Caki2 (cell line): Measurements from ENCODE around the gene KCNH1. TPM values are rescaled to one million over a fixed set of nuclear protein-coding genes. Genes with fewer than 3 reads are reported as not detected.

Experiments
- DNase-seq: peaks from one replicate; pipeline ENCODE4 v3.0.0-alpha.2; 2015; ENCODE audit warnings: low read depth
- in situ Hi-C: cut with HindIII; loops from 2 replicates; pipeline ENCODE4 v1.10.0; 2016; ENCODE audit warnings: low sequenced_read_pairs, low pct_unique_long_range_greater_than_20kb, mixed read lengths
- total RNA-seq: library from RNA; depleted of rRNA; stranded (reverse); fragments of >200 nt; shearing (Covaris generic); gene quantifications from 2 replicates; pipeline ENCODE4 v1.2.3, GENCODE V29; 2014; ENCODE audit warnings: low replicate concordance

The KCNH1 gene
- total RNA-seq, 1 experiment from 2014 or later, result 2.0 TPM

GRCh38 chr1:210691039-210691610 lies 442.8 kb downstream of the KCNH1 start:
- in situ Hi-C loops, result no loop called here
- DNase-seq, result no peak

DNA sequence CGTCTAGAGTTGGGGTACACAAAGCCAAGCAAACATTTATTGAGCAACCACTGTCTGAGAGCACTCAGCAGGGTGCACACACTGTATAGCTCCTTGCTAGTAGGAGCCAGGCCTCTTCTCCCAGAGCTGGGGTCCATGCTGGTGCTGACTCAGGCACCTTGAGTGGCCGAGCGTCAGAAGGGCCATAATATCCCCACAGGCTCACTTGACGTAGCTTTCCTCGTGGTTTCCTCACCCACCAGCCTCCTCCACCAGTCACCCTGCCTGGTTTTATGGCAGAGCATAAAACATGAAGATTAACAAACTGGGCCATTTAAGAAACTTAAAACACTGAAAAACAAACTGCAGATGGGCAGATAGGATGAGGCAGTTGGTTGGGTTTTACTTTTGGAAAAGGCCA lies 443.7 kb downstream of the KCNH1 start:
- no peak for DNase-seq
- in situ Hi-C loops, result no loop called here

DNA sequence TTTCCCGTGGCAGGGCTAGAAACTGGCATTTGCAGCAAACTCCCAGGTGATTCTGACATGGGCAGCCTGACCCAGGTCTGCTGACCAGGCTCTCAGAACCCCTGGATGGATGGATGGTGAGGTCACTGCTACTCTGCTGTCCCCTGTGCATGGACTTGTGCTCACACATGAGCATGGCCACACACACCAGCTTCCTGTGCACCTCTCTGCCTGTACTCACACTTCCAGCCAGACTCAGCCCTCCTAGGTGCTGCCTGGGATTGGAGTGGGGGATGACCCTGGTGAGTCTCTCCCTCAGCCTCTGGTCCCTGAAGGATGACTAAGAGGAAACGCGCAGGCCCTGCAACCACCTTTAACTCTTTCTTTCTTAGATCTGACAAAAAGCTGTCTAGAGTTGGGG lies 444.1 kb downstream of the KCNH1 start:
- no peak for DNase-seq
- in situ Hi-C loops, result no loop called here

DNA sequence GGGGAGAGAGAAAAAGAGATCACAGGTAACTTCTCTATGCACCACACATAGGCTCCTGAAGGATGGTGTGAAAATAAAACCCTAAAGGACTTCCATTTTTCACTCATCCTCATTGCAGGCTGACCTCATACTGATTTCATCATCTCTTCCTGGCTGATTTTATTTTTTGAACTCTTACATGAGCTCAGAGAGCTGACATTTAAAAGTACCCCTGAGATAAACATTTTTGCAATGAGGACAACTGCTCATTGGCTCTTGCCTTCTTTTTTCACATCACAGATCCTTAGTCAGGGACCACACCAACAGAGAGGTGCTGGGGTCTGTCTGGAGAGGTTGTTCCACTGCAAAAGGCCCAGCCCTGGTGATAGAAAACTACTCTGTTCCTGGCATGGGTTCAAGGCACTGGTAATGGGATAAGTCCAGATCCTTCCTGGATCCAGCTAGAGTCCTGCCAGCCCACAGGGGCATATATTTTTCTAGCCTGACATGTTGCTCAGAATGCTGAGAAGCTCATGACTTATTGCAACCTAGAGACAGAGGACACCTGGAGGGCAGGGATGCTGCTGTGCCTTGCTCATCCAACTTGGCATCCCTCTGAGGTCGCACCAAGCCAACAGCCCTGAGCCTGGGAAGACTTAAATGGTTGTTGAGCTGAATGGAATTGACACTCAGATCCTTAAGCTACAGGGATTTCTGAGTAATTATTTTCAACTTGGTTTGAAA lies 445.3 kb downstream of the KCNH1 start:
- no peak for DNase-seq
- in situ Hi-C loops, result no loop called here

- in situ Hi-C loops, result no loop called here
- peak; percentile 11 for DNase-seq
These were observed 446.2 kb downstream of the KCNH1 start for GRCh38 chr1:210687582-210688279.

- in situ Hi-C loops, result no loop called here
- no peak for DNase-seq
These were observed 447.1 kb downstream of the KCNH1 start for GRCh38 chr1:210686841-210687240.

DNA sequence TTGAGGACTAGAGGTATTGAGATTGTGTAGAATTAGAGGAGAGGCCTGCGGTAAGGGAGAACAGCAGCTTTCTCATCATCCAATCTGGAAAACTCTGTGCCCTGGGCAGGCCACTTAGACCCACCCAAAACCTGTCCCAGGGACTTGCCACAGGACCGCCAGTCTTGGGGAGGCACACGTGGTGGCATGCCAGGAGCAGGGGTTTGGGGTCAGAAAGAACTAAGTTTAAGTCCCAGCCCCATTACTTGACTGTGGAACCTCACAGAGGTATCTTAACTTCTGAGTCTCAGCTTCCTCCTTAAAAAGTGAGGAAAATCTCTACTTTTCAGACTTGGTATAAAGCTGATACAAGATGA lies 448.7 kb downstream of the KCNH1 start:
- in situ Hi-C loops, result no loop called here
- no peak for DNase-seq

DNA sequence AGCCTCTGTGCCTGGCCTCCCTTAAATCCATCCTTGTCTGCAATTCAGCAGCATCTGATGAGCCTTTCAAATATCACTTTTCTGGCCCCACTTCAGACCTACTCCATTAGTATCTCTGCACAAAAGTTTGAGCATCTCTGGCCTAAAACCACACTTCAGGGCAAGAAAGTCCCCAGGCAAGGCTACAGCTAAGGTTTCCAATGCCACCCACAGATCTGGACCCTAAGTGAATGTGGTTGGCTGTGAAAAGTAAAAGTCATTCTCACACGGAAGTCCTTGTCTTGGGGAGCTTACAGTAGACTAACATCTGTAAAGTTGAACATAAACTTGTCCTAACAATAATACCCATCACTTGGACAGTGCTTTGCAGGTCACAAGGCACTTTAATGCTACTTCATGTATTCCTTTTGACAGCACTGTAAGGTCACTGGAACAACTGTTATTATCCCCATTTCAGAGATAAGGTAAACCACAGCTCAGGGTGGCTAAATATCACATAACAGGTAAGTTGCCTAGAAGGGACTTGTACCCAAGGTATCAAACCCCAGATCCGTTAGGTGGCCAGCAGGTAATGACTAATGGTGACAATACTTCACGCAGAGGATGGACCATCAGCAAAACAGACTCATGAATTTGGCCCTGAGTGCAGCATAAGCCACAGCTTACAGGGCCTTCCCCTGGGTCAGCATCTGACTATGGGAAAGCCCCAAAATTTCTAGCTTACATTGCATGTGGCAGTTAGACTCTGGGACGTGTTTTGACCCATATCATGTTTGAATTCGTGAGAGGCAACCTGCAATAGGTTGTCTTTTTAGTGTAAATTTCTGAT lies 449.3 kb downstream of the KCNH1 start:
- in situ Hi-C loops, result no loop called here
- DNase-seq, result no peak

GRCh38 chr1:210683403-210684047 lies 450.4 kb downstream of the KCNH1 start:
- in situ Hi-C loops, result no loop called here
- no peak for DNase-seq

- no peak for DNase-seq
These were observed 452.8 kb downstream of the KCNH1 start for GRCh38 chr1:210681158-210681557.

GRCh38 chr1:210678306-210678705 lies 455.6 kb downstream of the KCNH1 start:
- DNase-seq, result no peak
- in situ Hi-C loops, result no loop called here

More at GRCh38 chr1:210681158-210681557, 452.8 kb downstream of the KCNH1 start:
- in situ Hi-C loops, result no loop called here

DNA sequence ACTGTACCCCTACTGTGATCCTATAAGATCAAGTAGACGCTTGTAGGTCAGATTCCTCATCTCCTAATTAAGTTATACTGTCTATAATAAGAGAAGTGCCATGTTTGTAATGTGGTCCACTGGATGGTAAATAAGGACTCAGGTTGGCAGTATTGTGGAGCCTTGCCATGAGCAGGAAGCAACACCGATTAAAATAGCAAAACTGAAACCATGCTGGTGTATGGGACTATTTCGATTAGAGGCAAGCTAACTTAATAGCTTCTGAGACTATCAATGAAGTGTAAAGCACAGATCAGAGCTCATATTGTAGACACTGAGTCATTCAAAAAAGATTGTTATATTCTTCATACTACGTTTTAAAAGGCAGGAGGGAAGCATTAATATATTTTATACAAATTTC lies 456.4 kb downstream of the KCNH1 start:
- in situ Hi-C loops, result no loop called here
- no peak for DNase-seq

- no peak for DNase-seq
- in situ Hi-C loops, result no loop called here
These were observed 457.4 kb downstream of the KCNH1 start for GRCh38 chr1:210676539-210676938.

GRCh38 chr1:210674151-210674550 lies 459.8 kb downstream of the KCNH1 start:
- in situ Hi-C loops, result no loop called here
- DNase-seq, result no peak

DNA sequence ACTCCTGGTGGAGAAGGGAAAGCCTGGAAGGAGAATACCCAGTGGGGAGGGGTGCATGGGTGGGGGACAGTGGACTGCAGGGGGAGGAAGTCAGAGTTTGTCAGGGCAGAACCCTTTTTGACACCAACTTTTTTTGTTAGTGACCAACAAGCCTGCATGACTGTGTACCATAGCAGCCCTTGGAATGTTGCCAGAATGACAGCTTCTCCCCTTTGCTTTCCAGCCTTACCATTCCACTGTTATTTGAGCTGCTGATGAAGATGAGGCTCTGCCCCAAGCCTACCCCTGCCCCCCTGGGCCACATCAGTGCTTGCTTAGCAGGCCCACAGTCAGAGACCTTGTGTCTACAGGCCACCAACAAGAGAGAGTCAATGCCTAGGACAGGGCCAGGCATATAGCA lies 464.0 kb downstream of the KCNH1 start:
- DNase-seq, result no peak
- in situ Hi-C loops, result no loop called here

- DNase-seq, result no peak
- in situ Hi-C loops, result no loop called here
These were observed 470.0 kb downstream of the KCNH1 start for GRCh38 chr1:210663730-210664573.

- in situ Hi-C loops, result no loop called here
- DNase-seq, result no peak
These were observed 471.5 kb downstream of the KCNH1 start for GRCh38 chr1:210662291-210663050.
